ENCODE results near the gene ZNF474.

GRCh38 chr5:122200450-122200849, 71.1 kb downstream of the ZNF474 start:
- TF ChIP-seq CTCF (IDR thresholded peaks at IDR 0.05) (no peak), POLR2A (IDR thresholded peaks at IDR 0.05) (no peak)

All from body of pancreas (tissue), 4 donors.